Omental fat pad (tissue), 4 donors: ENCODE results near the gene SMOC2. TPM values are rescaled to one million over a fixed set of nuclear protein-coding genes. Genes with fewer than 3 reads are reported as not detected.

Experiments used
- ATAC-seq: fragments of 150-250 bp; one replicate; pipeline ENCODE4 v1.9.1; 2016; ENCODE audit warnings: mild to moderate bottlenecking, moderate library complexity; ENCODE audit not compliant: low FRiP score
- DNase-seq: peaks from one replicate; pipeline ENCODE4 v3.0.0-alpha.2; 2019; ENCODE audit warnings: low spot score
- CTCF ChIP-seq, 3 donors: fragments of 450-650 bp; IDR thresholded peaks; one replicate each; pipeline ENCODE4 v1.5.1; 2016 to 2017; ENCODE audit warnings: antibody characterized with exemption in 3 of 3, mild to moderate bottlenecking in 3 of 3, moderate library complexity in 2 of 3
- total RNA-seq, 4 donors: library from RNA; depleted of rRNA; stranded (reverse); fragments of >200 nt; gene quantifications; one replicate each; pipeline ENCODE4 v1.1.0, GENCODE V29; 2016

The SMOC2 gene
- total RNA-seq, 4 donors from 2014 or later: 53.1 to 164 (median 102) TPM

- ATAC-seq (no peak), DNase-seq (no peak)
- TF ChIP-seq CTCF (IDR thresholded peaks at IDR 0.05): no peak
These were observed 34.4 kb downstream of the SMOC2 start for GRCh38 chr6:168475188-168476013.

- no peak for ATAC-seq
- DNase-seq: no peak
- TF ChIP-seq CTCF (IDR thresholded peaks at IDR 0.05): no peak
These were observed 38.4 kb downstream of the SMOC2 start for GRCh38 chr6:168479421-168479820.

- no peak for DNase-seq
- ATAC-seq: no peak
- TF ChIP-seq CTCF (IDR thresholded peaks at IDR 0.05): no peak
These were observed 39.5 kb downstream of the SMOC2 start for GRCh38 chr6:168480481-168480880.

GRCh38 chr6:168485818-168486217 lies 44.8 kb downstream of the SMOC2 start:
- TF ChIP-seq CTCF (IDR thresholded peaks at IDR 0.05): no peak
- DNase-seq (no peak), ATAC-seq (no peak)

GRCh38 chr6:168490757-168491156 lies 49.8 kb downstream of the SMOC2 start:
- ATAC-seq (no peak), DNase-seq (no peak)
- no peak for TF ChIP-seq CTCF (IDR thresholded peaks at IDR 0.05)

GRCh38 chr6:168493976-168494375 lies 53.0 kb downstream of the SMOC2 start:
- DNase-seq (no peak), ATAC-seq (no peak)
- no peak for TF ChIP-seq CTCF (IDR thresholded peaks at IDR 0.05)

GRCh38 chr6:168494726-168495125 lies 53.7 kb downstream of the SMOC2 start:
- no peak for TF ChIP-seq CTCF (IDR thresholded peaks at IDR 0.05)
- ATAC-seq: no peak
- no peak for DNase-seq
